GM18873 (cell line): ENCODE data around the gene DENND4B.
"Not testable (repeated sequence)": the region's sequence is repeated elsewhere in the genome, so short reads cannot be mapped to it uniquely, and the experiment has no call there.

ENCODE experiments used
- ATAC-seq: cut with Tn5 transposase; IDR thresholded peaks from one replicate; pipeline ENCODE4 v1.9.1; 2021; ENCODE audit warnings: mild to moderate bottlenecking, moderate library complexity, moderate number of reproducible peaks; ENCODE audit not compliant: unreplicated experiment, low FRiP score

Gene DENND4B

DNA sequence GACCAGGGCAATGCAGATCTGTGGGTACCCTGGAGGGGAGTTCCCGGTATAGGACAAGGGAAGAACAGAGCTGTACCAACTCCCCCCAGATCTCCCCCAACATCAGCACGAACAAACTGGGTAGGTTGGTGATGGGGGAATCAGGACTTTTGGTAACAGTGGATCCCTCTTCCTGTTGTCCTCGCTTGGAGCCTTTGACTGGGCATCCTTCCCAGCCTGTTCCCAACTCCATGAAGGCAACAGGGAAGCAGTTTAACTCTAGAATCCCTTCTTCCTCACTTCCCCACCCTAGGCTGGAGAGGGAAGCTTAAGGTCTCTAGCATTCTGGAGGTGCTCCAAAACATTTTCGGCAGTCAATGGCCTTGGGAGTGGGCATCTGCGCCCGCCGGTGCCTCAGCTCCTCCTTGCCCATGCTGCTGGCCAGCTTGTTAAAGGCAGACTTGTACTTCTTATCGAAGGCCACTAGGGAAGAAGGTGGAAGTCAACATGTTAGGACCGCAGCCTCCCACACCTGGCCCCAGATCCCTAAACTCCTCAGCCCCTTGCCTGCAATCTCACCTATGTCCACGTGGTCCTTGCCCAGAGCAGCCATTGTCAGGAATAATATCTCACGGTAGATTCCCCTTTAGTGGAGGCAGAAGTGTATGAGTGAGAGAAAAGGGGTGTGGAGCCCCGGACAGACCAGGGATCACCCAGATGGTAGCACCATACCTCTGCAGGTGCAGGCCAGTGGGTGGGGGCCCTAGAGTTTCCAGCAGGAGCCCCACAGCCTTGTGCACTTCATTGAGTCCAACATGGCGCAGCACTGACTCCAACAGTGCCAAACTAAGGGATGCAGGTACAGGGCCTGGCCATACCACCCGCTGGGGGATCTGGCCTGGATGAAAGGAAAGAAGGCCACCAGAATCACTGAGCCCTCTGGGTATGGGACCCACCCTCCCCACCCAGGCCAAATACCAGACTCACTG lies 16.3 kb downstream of the DENND4B start:
- no peak for ATAC-seq

DNA sequence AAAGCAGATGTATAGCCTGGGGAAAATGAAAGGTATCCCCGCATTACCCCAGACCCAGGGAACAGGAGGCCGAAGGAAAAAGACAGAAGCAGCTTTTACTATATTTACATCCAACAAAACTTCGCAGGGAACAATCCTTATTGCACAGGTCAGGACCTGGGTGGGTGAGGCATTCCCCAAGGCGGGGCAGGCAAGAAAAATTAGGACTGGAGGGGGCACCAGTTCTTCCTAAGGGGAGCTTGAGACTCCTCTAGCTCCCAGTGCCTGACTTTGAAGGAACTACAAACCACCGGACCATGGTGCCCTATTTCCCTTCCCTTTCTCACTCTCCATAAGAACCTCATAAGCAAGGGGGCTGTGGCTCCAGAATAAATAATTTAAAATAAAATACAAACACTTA lies 17.1 kb downstream of the DENND4B start:
- no peak for ATAC-seq

DNA sequence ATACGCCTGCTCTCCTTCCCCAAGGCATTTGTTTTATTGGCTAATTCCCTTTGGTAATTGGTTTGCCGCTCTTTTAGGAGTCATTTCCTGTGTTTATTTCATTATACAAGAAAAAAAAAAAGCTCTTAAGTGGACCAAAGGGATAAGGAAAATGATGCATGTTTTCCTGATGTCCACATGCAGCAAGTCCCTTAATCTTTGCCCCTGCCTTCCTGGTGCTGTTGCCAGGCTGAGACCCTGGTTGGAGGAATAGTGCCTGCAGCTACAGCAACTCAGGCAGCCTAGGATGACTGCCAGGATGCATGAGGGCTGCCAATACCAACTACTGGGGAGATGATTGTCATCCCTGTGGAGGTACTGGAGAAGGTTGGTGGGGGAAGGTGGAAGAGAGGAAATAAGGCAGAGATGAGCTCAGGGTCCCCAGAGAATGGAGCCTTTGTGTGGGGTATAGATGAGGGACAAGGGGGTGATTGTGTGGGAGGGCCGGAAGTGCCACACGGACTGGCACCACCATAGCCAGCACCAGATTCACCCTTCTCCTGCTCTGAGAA lies 17.7 kb downstream of the DENND4B start:
- ATAC-seq = no peak

DNA sequence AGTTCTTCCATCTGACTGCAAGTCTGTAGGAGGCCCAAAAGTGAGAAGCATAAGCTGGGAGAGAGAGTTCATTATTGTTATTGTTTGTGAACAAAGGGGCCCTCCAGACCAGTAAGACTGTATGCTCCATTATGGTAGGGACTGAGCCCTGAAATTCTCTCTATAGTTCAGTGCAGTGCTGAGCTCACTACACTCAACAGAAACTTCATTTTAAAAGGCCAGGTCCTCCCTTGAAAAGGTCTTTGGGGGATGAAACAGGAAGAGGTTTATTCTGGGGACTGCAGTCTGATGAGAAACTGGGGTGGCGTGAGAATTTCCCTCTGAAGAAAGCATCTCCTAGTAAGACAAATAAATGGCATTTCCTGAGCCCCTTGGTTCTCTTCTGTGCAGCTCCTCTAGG lies 18.3 kb downstream of the DENND4B start:
- ATAC-seq = no peak

DNA sequence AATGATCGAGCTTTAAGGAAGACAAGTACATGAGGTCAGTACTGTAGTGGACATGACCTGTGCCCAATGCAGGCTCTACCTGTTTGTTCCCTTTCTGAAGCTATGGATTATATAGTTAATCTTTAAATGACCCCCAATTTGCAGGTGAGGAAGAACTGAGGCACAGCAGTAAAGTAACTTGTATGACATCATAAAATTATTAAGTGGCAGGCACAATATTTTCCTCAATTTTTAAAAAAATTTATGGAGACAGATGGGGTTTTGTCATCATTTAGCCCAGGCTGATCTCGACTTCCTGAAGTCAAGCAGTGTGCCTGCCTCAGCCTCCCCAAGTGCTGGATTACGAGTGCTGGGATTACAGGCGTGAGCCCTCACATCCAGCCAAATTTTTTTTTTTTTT lies 20.1 kb downstream of the DENND4B start:
- ATAC-seq = no peak

DNA sequence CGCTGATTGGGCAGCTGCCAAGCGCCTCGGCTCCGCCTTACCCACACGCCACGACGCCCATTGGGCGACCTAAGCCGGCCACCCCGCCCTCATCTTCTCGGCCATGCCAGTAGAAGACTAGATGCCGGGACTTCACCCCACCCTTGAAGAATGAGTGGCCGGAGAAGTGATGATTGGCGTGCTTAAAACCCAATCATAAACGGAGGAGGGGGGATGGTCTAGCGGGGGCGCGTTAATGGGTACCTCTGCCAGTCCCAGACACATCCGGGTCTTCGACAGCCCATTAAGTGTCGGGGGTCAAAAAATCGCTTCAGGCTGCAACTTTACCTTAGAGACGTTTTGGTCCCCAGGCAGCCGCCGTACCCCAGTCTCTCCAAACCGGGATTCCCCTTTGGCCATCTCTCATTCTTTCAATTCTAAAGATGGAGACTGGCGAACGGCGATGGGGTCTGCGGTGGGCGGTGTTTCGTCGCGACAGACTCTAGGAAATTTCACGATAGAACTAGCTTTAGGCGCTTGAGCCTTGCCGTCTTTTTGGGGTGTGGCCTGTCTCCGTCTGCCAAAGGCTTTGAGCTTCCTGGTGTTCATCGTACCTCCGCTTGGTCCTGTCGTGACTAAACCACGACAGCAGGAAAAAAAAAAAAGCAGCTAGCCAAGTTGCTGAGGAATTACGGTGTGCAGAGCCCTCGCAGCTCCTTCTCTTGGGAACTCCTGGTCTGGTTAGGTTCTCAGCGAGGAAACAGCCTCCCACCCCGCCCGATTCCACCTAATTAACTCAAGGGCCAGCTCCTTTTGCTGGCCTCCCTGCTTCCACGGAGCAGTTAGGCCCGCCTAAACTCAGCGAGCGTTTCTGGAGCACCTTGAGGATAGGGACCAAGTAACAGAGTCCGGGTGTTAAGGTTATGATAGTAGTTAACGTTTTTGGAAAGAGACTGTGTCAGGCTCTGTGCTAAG lies 23.3 kb downstream of the DENND4B start, which contains the start of gene GATAD2B:
Gene GATAD2B (minus strand): TSS at position 1 of the 954 bp plus-strand sequence. CDS start 94,625 bp downstream, outside the sequence.
- ATAC-seq = peak; percentile 89

DNA sequence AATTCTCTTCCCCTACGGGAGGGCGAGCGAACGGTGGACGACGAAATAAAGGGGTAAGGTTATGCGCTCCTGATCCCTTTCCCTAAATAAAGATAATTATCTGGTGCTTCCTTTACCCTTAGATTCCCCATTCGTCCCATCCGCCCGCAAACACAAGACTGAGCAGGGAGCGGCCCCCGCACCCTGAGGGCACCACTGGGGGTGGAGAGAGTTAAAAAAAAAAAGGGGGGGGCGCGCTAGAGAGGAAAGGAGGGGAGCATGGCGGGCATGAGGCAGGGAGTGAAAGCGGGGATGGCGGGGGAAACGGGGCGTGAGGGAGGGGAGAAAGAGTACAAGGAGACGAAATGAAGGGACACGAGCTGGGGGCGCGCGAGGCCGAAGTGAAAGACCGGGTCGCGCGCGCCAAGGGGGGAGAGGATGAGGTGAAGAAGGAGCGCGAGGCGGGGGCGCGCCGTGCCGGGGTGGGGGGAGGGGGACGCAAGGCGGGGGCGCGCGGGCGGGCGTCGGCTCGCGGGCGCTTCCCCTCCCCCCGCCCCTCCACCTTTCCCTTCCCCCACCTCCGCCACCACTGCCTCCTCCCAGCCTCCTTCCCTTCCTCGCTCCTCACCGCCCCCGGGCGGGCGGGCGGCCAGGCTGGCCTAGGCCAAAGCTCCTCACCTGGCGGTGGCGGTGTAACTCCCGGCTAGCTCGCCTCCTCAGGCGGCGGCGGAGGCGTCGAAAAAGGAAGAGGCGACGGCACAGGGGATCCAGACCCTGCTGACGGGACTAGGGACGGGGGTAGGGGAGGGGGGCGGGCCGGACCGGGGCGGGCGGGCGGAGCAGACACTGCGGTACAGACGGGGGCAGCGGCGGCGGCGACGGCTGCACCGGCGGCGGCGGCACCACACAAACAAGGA lies 24.2 kb downstream of the DENND4B start:
- peak; percentile 10 for ATAC-seq

DNA sequence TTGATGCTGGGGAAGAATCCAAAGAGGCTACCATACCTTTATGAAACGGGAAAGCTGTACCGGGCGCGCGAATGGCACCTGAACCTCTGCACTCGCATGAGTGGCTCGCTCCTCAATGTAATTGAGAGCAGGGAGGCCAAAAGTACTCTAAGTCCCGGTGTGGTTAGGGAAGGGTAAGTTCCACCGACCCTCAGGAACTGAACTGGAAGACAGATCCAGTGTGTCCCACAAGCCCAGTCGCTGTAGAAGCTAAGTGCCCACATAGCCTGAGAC lies 24.8 kb downstream of the DENND4B start:
- ATAC-seq = no peak

DNA sequence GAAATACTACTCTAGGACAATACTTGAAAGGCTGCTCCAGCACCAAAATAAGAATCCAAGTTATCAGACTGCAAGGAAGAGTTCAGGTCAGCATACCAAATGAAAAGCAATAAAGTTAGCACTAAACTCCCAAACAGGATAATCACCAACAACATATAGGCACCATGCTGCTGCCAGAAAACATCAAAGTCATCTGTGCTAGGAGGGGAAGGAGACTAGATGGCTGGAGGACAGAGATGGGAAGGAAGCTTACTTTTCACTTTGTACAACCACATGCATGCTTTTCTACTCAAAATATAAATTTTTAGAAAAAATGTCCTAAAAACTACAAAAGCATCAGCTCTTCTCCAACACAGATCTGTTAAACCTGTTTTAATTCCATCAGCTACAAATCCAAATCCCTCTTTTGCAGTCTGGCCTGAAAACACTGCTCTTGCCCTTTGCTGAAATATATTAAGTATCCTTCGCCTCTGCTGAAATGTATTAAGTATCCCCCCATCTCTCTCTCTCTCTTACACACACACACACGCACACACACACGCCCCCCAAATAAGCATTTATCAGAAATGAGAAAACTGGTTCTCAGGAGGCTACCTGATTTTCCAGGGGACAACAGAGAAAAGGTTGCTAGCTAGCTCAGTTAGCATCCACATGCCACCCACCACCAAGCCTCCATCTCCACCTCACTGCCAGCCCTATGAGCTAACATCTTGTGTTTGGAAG lies 25.3 kb downstream of the DENND4B start:
- no peak for ATAC-seq

DNA sequence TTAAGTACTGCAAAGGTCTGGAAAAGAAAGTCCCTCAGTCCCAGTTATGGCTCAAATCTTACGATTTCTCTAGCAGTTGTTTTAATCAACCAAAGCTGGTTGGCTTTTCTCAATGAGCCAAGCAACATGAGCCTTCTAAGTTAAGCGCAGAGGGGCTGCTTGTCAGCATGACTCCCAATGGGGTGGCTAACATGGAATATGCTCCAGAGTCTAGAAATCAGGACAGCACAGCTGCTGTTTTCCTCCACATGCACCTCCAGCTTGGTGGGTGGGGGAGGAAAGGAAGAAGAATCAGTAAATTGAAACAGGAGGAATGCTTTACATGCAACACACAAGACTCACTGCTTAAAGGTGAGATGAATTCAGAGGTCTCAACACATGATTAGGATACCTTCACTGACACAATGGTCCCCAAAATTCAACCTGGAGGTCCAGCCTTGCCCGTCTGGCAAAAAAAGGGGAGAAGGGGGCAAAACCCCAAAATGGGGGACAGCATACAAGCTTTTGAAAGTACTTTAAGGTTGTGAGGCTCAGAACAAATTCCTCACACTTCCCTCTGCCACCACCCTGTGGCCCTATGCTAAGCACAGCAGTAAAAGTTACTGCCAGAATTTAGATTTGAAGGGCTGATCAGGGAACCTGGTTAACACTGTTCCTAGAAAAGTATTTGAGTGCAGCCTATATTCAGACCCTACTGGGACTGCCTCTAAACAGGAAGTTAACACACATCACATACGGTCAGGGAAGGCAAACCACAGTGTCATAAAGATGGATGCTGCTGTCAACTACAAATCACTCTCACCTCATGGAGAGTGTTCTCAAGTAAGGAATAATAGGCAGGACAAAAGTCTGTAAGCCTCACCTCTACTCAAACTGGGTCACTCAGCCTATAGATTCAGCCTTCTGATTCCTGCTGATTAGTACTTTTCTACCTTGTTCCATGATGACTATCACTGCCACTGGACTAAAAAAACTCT lies 26.4 kb downstream of the DENND4B start:
- no peak for ATAC-seq

DNA sequence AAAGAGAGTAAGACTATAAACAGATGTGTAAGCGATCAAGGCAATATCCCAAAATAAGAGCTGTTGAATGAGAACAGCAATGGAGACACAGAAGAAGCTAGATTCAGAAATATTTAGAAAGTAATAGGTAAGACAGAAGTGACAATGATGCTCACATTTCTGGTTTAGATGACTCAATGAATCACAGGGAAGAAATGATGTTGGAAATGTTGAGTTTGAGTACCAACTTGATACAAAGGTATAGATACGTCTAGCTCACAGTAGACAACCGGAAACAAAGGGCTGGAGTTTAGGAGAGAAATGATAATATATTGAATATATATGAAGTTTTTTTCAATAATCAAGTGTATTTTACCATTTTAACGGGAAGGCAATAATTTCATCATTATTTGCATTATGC lies 30.2 kb downstream of the DENND4B start:
- no peak for ATAC-seq

DNA sequence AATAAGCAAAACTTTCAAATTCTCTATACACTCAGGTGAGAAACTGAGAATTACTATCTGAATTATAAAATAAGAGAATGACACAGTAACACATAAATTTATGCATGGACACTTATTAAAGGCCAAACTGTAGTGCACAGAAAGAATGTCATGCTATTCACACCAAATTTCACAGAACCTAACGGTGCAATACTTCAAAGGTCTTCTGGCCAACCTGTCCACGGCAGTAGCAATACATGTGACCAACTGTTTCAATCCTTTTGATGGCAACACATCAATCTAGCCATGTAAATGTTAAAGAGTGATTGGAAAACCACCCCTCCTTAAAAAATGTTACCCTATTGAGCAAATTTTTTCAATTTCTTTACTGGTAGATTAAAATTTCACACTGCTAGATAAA lies 34.2 kb downstream of the DENND4B start:
- no peak for ATAC-seq

DNA sequence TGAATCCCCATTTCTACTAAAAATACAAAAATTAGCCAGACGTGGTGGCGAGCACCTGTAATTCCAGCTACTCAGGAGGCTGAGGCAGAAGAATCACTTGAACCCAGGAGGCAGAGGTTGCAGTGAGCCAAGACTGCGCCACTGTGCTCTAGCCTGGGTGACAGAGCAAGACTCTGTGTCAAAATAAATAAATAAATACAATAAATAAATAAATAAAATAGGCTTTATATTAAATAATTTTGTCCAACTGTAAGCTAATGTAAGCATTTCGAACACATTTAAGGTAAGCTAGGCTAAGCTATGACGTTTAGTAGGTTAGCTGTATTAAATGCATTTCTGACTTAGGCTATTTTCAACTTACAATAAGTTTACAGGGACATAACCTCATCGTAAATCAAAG lies 36.0 kb downstream of the DENND4B start:
- not testable (repeated sequence) for ATAC-seq

DNA sequence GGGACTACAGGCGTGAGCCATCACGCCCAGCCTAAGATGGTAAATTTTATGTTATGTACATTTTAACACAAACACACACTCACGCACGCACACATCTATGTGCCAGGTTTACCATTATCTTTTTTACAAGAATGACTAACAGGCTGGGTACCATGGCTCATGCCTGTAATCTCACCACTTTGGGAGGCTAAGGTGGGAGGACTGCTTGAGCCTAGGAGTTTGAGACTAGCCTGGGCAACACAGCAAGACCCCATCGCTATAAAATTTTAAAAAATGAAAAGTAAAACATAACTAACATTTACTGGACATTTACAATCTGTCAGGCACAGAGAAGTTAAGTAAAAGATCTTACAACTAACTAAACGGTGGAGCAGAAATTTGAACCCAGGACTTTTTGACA lies 38.4 kb downstream of the DENND4B start:
- no peak for ATAC-seq

DNA sequence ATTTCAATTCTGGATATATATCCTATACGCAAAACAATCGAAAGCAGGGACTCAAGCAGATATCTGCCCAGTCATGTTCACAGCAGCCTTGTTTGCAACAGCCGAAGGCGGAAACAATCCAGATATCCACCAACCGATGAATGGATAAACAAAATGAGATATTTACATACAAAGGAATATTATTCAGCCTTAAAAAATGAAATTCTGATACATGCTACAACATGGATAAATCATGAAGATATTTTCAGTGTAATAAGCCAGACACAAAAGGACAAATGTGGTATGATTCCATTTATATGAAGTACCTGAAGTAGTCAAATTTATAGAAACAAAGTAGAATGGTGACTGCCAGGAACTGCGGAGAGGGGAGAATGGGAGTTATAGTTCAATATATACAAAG lies 39.4 kb downstream of the DENND4B start:
- ATAC-seq = no peak

DNA sequence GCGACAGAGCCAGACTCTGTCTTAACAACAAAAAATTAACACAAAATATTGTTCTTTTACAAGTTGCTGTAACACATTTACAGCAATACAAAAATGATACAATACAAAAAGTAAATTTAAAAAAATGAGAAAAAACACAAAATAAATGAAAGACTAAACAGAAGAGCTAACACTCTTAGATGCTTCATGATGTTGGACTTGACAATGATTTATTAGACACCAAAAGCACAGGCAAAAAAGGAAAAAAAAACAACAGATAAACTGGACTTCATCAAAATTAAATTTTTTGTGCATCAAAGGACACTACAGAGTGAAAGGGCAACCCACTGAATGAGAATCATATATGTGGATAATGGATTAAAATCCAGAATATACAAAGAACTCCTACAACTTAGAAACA lies 40.1 kb downstream of the DENND4B start:
- no peak for ATAC-seq

DNA sequence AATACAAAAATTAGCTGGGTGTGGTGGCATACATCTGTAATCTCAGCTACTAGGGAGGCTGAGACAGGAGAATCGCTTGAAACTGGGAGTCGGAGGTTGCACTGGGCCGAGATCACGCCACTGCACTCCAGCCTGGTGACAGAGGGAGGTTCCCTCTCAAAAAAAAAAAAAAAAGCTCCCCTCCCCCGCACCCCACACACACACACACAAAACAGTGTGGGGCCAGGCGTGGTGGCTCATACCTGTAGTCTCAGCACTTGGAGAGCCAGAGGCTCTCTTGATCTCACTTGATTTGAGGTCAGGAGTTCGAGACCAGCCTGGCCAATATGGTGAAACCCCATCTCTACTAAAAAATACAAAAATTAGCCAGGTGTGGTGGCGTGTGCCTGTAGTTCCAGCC lies 40.6 kb downstream of the DENND4B start:
- ATAC-seq = not testable (repeated sequence)

DNA sequence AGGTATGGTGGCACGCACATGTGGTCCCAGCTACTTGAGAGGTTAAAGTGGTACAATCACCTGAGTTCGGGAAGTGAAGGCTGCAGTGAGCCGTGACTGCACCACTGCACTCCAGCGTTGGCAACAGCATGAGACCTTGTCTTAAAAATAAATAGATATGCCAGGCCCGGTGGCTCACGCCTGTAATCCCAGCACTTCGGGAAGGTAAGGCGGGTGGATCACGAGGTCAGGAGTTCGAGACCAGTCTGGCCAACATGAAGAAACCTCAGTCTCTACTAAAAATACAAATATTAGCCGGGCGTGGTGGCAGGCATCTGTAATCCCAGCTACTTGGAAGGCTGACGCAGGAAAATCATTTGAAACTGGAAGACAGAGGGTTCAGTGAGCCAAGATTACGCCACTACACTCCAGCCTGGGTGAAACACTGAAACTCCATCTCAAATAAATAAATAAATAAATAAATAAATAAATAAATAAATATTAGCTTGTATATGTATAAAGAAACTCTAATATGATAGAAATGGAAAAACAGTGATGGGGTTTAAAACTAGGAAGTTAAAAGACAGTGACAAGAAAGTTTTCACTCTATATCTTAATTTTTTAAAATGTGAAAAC lies 42.6 kb downstream of the DENND4B start:
- no peak for ATAC-seq
